Peyer's patch (tissue), 4 donors: ENCODE data around the gene SLC39A11. TPM values are rescaled to one million over a fixed set of nuclear protein-coding genes. Genes with fewer than 3 reads are reported as not detected.

Source experiments
- DNase-seq, 3 donors: peaks; one replicate each; pipeline ENCODE4 v3.0.0-alpha.2; 2017 to 2019
- H3K27ac ChIP-seq, 4 donors: fragments of 200-600 bp; sonication (generic); one replicate each; pipeline ENCODE4 v1.5.1; 2016 to 2019
- H3K27me3 ChIP-seq, 2 donors: fragments of 200-600 bp; sonication (generic); one replicate each; pipeline ENCODE4 v1.5.1; 2019
- H3K36me3 ChIP-seq, 3 donors: fragments of 200-600 bp; sonication (generic); one replicate each; pipeline ENCODE4 v1.5.1; 2016 to 2019
- H3K4me1 ChIP-seq, 4 donors: fragments of 200-600 bp; sonication (generic); one replicate each; pipeline ENCODE4 v1.5.1; 2016 to 2019
- H3K4me3 ChIP-seq, 4 donors: fragments of 200-600 bp; sonication (generic); 1 replicate in 3 of 4; 2 replicates in 1 of 4; pipeline ENCODE4 v1.5.1; 2016 to 2019; ENCODE audit warnings: mild to moderate bottlenecking in 1 of 4
- H3K9me3 ChIP-seq, 4 donors: fragments of 200-600 bp; sonication (generic); one replicate each; pipeline ENCODE4 v1.5.1; 2016 to 2019; ENCODE audit warnings: mild to moderate bottlenecking in 1 of 4
- CTCF ChIP-seq, 6 experiments: fragments of 450-650 bp in 4 of 6; fragments of 200-600 bp in 2 of 6; sonication (generic) in 1 of 6; IDR thresholded peaks; one replicate each; pipeline ENCODE4 v1.5.1; 2017 to 2019; ENCODE audit warnings: antibody characterized with exemption in 6 of 6, mild to moderate bottlenecking in 3 of 6, moderate library complexity in 1 of 6
- POLR2A ChIP-seq, 2 donors: fragments of 450-650 bp; IDR thresholded peaks; one replicate each; pipeline ENCODE4 v1.5.1; 2017; ENCODE audit warnings: antibody characterized with exemption in 2 of 2, mild to moderate bottlenecking in 2 of 2, moderate library complexity in 2 of 2
- total RNA-seq, 4 donors: library from RNA; depleted of rRNA; stranded (reverse); fragments of >200 nt; gene quantifications; one replicate each; pipeline ENCODE4 v1.1.0, GENCODE V29; 2016

Gene SLC39A11
- total RNA-seq, 4 donors from 2014 or later, result 39.9 to 91.6 (median 45.7) TPM

- TF ChIP-seq CTCF (IDR thresholded peaks at IDR 0.05), result no peak
- no peak for TF ChIP-seq POLR2A (IDR thresholded peaks at IDR 0.05)
- Histone ChIP-seq H3K27ac (no peak overlapping the region), H3K36me3 (no peaks in the 10 kb centered on the region), H3K27me3 (no peaks in the 10 kb centered on the region), H3K9me3 (peaks cover 0 to 3% (median 0%) of the 10 kb centered on the region in 4 donors), H3K4me3 (no peak overlapping the region), H3K4me1 (no peaks in the 10 kb centered on the region)
- DNase-seq, result no peak
Observed at GRCh38 chr17:72804949-72805707, 287.4 kb downstream of the SLC39A11 start.

- H3K4me3 ChIP-seq, result no peak overlapping the region
- H3K4me1 ChIP-seq, result no peaks in the 10 kb centered on the region
- TF ChIP-seq CTCF (IDR thresholded peaks at IDR 0.05), result no peak
- DNase-seq, result no peak
- H3K27ac ChIP-seq, result no peak overlapping the region
- no peaks in the 10 kb centered on the region for H3K27me3 ChIP-seq
- H3K9me3 ChIP-seq, result peaks cover 0 to 7% (median 2%) of the 10 kb centered on the region in 4 donors
- no peaks in the 10 kb centered on the region for H3K36me3 ChIP-seq
Observed at GRCh38 chr17:72802726-72803125, 289.8 kb downstream of the SLC39A11 start.

- Histone ChIP-seq H3K4me1 (no peaks in the 10 kb centered on the region), H3K27ac (no peak overlapping the region), H3K9me3 (peaks cover 0 to 7% (median 2%) of the 10 kb centered on the region in 4 donors), H3K36me3 (no peaks in the 10 kb centered on the region), H3K4me3 (no peak overlapping the region), H3K27me3 (no peaks in the 10 kb centered on the region)
- TF ChIP-seq CTCF (IDR thresholded peaks at IDR 0.05) (no peak), POLR2A (IDR thresholded peaks at IDR 0.05) (no peak)
- DNase-seq, result no peak
Observed at GRCh38 chr17:72797142-72797541, 295.3 kb downstream of the SLC39A11 start.

- no peak overlapping the region for H3K4me3 ChIP-seq
- H3K27ac ChIP-seq, result no peak overlapping the region
- no peaks in the 10 kb centered on the region for H3K27me3 ChIP-seq
- H3K4me1 ChIP-seq, result no peaks in the 10 kb centered on the region
- peaks cover 0 to 7% (median 2%) of the 10 kb centered on the region in 4 donors for H3K9me3 ChIP-seq
- no peak for TF ChIP-seq CTCF (IDR thresholded peaks at IDR 0.05)
- no peak for TF ChIP-seq POLR2A (IDR thresholded peaks at IDR 0.05)
- no peaks in the 10 kb centered on the region for H3K36me3 ChIP-seq
- DNase-seq, result no peak
Observed at GRCh38 chr17:72795941-72796340, 296.5 kb downstream of the SLC39A11 start.

- no peaks in the 10 kb centered on the region for H3K36me3 ChIP-seq
- no peak for TF ChIP-seq CTCF (IDR thresholded peaks at IDR 0.05)
- TF ChIP-seq POLR2A (IDR thresholded peaks at IDR 0.05), result no peak
Observed at GRCh38 chr17:72794152-72794551, 298.3 kb downstream of the SLC39A11 start.

More at GRCh38 chr17:72794152-72794551, 298.3 kb downstream of the SLC39A11 start:
- H3K27ac ChIP-seq, result no peak overlapping the region
- DNase-seq, result no peak
- H3K9me3 ChIP-seq, result no peaks in the 10 kb centered on the region
- H3K27me3 ChIP-seq, result no peaks in the 10 kb centered on the region
- no peaks in the 10 kb centered on the region for H3K4me1 ChIP-seq
- H3K4me3 ChIP-seq, result no peak overlapping the region
